Fibroblast of the aortic adventitia (primary cell): Measurements from ENCODE around the gene PPID. TPM values are rescaled to one million over a fixed set of nuclear protein-coding genes. Genes with fewer than 3 reads are reported as not detected.
"Not testable (repeated sequence)": the region's sequence is repeated elsewhere in the genome, so short reads cannot be mapped to it uniquely, and the experiment has no call there.

Experiments
- DNase-seq: peaks from one replicate; pipeline ENCODE4 v3.0.0-alpha.2; 2010; ENCODE audit warnings: low read depth
- H3K4me3 ChIP-seq: 2 replicates; pipeline ENCODE4 v1.5.1; 2011; ENCODE audit warnings: low read depth, mild to moderate bottlenecking, control low read depth, low read length, moderate library complexity
- total RNA-seq: library from RNA; depleted of rRNA; stranded (reverse); fragments of >200 nt; gene quantifications from 2 replicates; pipeline ENCODE4 v1.2.3, GENCODE V29; 2012; ENCODE audit warnings: low replicate concordance
- TF ChIP-seq, protein P1 (sequence below): IDR thresholded peaks from 2 replicates; pipeline ENCODE4 v1.5.1; 2011; ENCODE audit warnings: mild to moderate bottlenecking, low read length, control low read depth, inconsistent platforms; ENCODE audit not compliant: insufficient read depth

Gene PPID
- total RNA-seq, 1 donor = 23.6 TPM

DNA sequence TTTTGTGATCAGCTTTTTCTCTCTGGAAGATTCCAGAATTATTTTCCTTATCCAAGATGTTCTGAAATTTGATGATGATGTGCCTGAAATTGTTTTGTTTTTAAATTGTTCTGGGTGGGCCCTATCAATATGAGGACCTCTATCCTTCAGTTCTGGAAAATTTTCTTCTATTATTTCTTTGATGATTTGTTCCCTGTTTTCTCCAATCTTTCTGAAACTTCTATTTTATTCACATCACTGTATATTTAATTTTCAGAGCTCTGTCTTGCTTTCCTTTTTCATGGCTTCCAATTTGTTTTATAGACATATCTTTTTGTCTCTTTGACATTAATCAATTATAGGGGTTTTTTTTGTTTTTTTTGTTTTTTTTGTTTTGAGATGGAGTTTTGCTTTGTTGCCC is 33.4 kb upstream of the PPID start:
- no peak overlapping the region for H3K4me3 ChIP-seq
- TF ChIP-seq, protein P1, sequence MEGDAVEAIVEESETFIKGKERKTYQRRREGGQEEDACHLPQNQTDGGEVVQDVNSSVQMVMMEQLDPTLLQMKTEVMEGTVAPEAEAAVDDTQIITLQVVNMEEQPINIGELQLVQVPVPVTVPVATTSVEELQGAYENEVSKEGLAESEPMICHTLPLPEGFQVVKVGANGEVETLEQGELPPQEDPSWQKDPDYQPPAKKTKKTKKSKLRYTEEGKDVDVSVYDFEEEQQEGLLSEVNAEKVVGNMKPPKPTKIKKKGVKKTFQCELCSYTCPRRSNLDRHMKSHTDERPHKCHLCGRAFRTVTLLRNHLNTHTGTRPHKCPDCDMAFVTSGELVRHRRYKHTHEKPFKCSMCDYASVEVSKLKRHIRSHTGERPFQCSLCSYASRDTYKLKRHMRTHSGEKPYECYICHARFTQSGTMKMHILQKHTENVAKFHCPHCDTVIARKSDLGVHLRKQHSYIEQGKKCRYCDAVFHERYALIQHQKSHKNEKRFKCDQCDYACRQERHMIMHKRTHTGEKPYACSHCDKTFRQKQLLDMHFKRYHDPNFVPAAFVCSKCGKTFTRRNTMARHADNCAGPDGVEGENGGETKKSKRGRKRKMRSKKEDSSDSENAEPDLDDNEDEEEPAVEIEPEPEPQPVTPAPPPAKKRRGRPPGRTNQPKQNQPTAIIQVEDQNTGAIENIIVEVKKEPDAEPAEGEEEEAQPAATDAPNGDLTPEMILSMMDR = no peak
- no peak for DNase-seq

DNA sequence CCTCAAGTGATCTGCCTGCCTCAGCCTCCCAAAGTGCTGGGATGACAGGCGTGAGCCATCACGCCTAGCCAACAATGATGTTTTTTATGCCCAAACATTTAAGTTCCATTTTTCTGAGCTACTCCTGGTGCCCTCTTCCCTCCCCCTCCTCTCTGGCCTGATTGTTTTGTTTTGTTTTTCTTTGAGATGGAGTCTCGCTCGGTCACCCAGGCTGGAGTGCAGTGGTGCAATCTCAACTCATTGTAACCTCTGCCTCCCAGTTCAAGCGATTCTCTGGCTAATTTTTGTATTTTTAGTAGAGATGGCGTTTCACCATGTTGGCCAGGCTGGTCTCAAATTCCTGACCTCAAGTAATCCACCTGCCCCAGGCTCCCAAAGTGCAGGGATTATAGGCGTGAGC is 32.6 kb upstream of the PPID start:
- not testable (repeated sequence) for DNase-seq, H3K4me3 ChIP-seq

DNA sequence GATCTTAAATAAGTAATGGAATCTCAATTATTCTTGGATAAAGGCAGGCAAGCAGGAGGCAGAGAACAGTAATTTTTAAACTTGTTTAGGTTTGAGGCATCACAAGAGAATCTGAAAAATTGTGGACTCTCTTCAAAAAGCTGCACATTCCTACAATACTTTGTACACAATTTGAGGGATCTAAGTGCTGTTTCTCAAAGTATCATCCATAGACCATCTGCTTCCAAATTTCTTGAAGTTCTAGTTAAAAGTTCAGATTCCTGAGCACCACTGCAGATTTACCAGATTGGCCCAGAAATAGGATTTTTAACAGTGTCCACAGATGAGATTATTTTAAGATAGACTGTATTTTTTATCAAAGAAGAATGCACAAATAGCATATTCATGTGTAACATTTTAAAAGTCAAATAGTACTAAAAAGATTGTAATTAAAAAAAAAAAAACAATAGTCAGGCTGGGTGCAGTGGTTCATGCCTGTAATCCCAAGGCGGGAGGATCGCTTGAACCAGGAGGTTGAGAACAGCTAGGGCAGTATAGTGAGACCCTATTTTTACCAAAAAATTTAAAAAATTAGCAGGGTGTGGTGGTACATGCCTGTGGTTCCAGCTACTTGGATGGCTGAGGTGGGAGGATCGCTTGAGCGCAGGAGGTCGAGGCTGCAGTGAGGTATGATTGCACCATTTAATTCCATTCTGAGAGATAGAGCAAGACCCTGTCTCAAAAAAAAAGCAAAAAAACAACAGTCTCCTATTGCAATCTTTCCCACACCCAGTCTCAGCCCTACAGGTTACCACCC is 31.4 kb upstream of the PPID start:
- peak; percentile 56 for DNase-seq
- H3K4me3 ChIP-seq = no peak overlapping the region
- TF ChIP-seq, protein P1 = no peak

DNA sequence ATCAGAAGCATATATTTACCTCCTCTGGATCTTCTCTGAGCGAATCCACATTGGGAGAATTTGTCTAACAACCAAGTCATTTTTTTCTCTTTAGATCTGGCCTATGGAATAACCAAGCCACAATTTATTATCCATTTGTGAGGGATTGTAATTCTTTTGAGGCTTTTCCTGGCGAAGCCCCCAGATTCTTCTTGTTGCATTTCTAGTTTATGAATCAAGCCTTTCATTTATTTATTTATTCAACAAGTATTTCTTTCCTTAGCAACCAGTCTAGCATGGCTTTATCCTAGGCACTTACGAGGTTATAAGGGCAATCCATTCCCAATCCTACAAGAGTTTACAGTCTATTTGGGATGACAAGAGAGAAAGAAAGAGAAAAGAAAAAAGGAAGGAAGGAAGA is 27.2 kb upstream of the PPID start:
- TF ChIP-seq, protein P1 = no peak
- H3K4me3 ChIP-seq = no peak overlapping the region
- DNase-seq = peak; percentile 86

GRCh38 chr4:158746537-158746936 is 23.3 kb upstream of the PPID start:
- DNase-seq, H3K4me3 ChIP-seq: not testable (repeated sequence)

DNA sequence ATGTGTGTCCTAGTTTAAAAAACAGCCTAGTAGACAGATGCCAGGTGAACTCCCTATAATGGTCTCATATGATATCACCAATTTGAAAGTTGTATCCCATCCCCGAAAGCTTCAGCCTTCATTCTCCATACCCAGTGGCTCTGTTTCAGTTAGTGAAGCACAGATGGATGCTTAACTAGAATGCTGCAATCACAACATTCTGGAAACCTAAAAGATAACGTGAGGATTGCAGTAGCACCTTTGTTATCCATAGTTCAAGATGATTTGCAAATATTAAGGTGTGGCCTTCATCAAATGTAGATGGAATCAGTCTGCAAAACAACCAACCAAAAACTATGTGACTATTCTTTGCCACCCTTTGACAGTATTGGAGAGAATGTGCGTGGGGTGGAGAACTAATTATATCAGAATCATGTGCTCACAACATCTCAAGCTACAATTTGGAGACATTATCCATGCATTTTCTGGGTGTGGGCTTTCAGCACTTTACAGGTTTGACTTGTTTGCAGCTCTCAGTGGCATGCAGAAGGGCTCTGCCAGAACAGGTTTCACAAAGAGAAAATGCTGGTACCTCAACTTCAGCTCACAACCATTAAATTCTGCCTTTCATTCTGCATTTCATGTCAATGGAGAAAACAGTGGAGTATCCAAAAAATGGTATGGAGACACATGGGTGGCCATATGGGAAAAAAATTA is 18.3 kb upstream of the PPID start:
- TF ChIP-seq, protein P1 = no peak
- no peak overlapping the region for H3K4me3 ChIP-seq
- DNase-seq = no peak

GRCh38 chr4:158739600-158739999 is 16.4 kb upstream of the PPID start:
- DNase-seq = no peak
- no peak overlapping the region for H3K4me3 ChIP-seq
- TF ChIP-seq, protein P1 = no peak
